ENCODE results near the gene CTRB2. TPM values are rescaled to one million over a fixed set of nuclear protein-coding genes. Genes with fewer than 3 reads are reported as not detected.
"Not testable (repeated sequence)": the region's sequence is repeated elsewhere in the genome, so short reads cannot be mapped to it uniquely, and the experiment has no call there.

The CTRB2 gene
- total and polyA plus RNA-seq, 2 of the 8 experiments (the other 6 are each of a cell fraction or from before 2014, with no cell fraction given) = not detected

DNA sequence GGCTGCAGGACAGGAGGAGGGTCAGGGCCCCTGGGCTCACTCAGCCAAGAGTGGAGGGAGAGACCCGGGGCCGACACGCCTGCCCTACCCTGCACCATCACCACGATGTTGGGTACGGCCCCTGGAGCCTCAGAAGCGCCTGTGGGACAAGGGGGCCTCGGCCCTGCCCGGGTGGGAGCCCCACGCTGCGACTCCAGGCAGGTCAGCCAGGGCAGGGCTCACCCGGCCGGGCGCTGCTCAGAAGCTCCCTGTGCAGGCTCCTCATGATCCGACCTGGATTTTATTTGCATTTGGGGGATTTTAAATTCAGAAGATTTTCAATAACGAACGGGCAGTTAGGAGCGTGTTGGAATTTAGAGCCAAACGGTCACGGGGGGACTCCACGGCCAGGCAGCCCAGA, 2.1 kb downstream of the CTRB2 start:
- not testable (repeated sequence) for H3K36me3 ChIP-seq (ENCODE audit: control insufficient read depth in 2 of 4, insufficient read depth in 4 of 4, low read length in 3 of 4); H4K8ac ChIP-seq (ENCODE audit: extremely low read depth, insufficient read depth, low read length); H2BK12ac ChIP-seq (ENCODE audit: low read depth, low read length); H2BK5ac ChIP-seq (ENCODE audit: low read depth, low read length); H4K5ac ChIP-seq (ENCODE audit: insufficient read length, low read depth, low read length); H3K4me3 ChIP-seq (ENCODE audit: extremely low read depth in 1 of 4, insufficient read depth in 2 of 4, low read depth in 3 of 4, low read length in 4 of 4); H4K20me1 ChIP-seq (replicated peaks in 1 of 2; ENCODE audit: control insufficient read depth in 1 of 2, insufficient read depth in 2 of 2, low read length in 2 of 2); H3K79me1 ChIP-seq (ENCODE audit: low read depth, low read length); H2BK15ac ChIP-seq (ENCODE audit: low read length); H2AFZ ChIP-seq (ENCODE audit: low read length); FAIRE-seq; H3K14ac ChIP-seq (ENCODE audit: insufficient read length); H3K79me2 ChIP-seq (ENCODE audit: control insufficient read depth in 1 of 2, insufficient read depth in 2 of 2, low read length in 2 of 2); H2AK5ac ChIP-seq (ENCODE audit: low read depth, low read length); H3K23me2 ChIP-seq (ENCODE audit: low read depth, low read length); H3K27ac ChIP-seq (ENCODE audit: low read depth, low read length); H3K9ac ChIP-seq (replicated peaks in 1 of 4; ENCODE audit: extremely low read depth in 1 of 4, low read depth in 3 of 4, low read length in 3 of 4); H3K18ac ChIP-seq (ENCODE audit: extremely low read depth, low read length); H3K4me1 ChIP-seq (replicated peaks in 1 of 4; ENCODE audit: control insufficient read depth in 3 of 4, insufficient read depth in 4 of 4, low read length in 3 of 4); H2BK20ac ChIP-seq (ENCODE audit: low read length); DNase-seq (ENCODE audit: low read depth in 1 of 2, low spot score in 2 of 2); H3K4me2 ChIP-seq (ENCODE audit: insufficient read depth in 1 of 2, low read depth in 2 of 2, low read length in 2 of 2); H4K91ac ChIP-seq (replicated peaks; ENCODE audit: insufficient read length, low read length); H3K9me3 ChIP-seq (ENCODE audit: insufficient read depth in 2 of 2, low read depth in 1 of 2, low read length in 1 of 2); H3K56ac ChIP-seq (replicated peaks; ENCODE audit: insufficient read length, low read depth, low read length); H3K23ac ChIP-seq (ENCODE audit: insufficient read length); H2BK120ac ChIP-seq (replicated peaks; ENCODE audit: low read depth, low read length); H3K27me3 ChIP-seq (replicated peaks in 1 of 4; ENCODE audit: control insufficient read depth in 3 of 4, extremely low read depth in 1 of 4, insufficient read depth in 3 of 4, low read length in 3 of 4); H3K4ac ChIP-seq (replicated peaks; ENCODE audit: insufficient read length, low read depth, low read length)
- no CpG with 5 or more reads among the region's 20 CpGs for WGBS, 2 experiments (ENCODE audit: extremely low coverage in 1 of 2, insufficient coverage in 1 of 2, insufficient read length in 1 of 2, insufficient replicate concordance in 2 of 2, low coverage in 1 of 2, low lambda C conversion rate in 2 of 2, missing lambda C conversion rate in 1 of 2)
- POLR2A ChIA-PET (ENCODE audit: partially characterized antibody) = interaction anchor here (1.1 to 2.1 kb wide), 2 partner anchors 17 to 137 kb away, joined by 3 to 9 read pairs; no protein-coding TSS in a partner anchor
- CTCF ChIA-PET (ENCODE audit: partially characterized antibody) = interaction anchor here (8.6 to 10.4 kb wide), 2 partner anchors 11 to 28 kb away, joined by 57 to 157 read pairs; partner anchors contain the start of gene CTRB1
